ENCODE results near the gene SLC44A4.
"Not testable (repeated sequence)": the region's sequence is repeated elsewhere in the genome, so short reads cannot be mapped to it uniquely, and the experiment has no call there.

Gene SLC44A4

GRCh38 chr6:31825553-31825952, 53.2 kb downstream of the SLC44A4 start:
- no peak for DNase-seq

DNA sequence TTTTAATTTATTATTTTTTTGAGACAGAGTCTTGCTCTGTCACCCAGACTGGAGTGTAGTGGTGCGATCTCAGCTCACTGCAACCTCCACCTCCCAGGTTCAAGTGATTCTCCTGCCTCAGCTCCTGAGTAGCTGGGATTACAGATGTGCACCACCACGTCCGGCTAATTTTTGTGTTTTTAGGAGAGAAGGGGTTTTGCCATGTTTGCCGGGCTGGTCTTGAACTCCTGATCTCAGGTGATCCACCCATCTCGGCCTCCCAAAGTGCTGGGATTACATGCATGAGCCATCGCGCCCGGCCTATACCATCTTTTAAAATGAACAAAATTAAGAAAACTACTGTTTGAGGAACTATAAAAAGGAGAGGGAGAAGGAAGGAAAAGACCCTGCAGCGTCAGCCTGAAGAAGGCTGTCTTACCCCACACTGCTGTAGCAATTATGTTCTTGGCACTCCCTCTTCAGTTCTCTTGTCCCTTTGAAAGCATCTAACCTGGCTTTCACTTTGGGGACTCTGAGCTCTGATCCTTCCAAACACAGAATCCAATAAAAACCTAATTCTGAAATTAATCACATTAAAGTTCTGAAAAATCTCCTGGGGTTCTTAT, 55.1 kb downstream of the SLC44A4 start:
- not testable (repeated sequence) for DNase-seq

- no peak for DNase-seq
Measured at GRCh38 chr6:31822036-31822821, 56.6 kb downstream of the SLC44A4 start.

DNA sequence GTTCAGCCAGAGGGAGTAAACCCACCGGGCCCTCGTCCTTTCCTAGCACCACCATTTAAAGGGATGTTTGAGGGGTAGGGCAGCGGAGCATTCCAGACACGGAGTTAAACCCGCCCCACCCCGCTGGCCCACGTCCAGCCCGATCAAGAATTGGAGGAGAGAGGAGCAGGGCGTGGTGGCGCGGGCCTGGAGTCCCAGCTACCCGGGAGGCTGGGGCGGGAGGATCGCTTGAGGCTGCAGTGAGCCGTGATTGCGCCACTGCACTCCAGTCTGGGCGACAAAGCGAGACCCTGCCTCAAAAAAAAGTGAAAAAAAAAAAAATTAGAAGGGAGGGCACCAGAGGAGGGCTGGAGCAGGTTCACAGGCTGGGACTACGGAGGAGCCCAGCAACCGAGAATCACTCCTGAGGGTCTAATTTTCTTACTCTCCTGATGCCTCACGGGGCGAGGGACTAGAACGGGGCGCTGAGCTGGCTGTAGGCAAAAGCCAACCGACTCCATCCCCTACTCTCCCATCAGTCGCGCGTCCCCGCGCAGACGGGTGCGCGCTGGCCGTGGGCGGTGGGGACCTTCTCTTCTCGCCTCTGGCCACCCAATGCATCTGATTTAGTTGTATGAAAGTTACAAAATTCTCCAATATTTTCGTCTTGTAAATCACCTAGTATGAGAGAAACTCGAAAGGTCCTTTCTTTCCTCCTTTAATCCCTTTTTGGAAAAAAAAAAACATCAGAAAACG, 57.3 kb downstream of the SLC44A4 start:
- no peak for DNase-seq

- DNase-seq, result not testable (repeated sequence)
Measured at GRCh38 chr6:31820399-31820798, 58.4 kb downstream of the SLC44A4 start.

DNA sequence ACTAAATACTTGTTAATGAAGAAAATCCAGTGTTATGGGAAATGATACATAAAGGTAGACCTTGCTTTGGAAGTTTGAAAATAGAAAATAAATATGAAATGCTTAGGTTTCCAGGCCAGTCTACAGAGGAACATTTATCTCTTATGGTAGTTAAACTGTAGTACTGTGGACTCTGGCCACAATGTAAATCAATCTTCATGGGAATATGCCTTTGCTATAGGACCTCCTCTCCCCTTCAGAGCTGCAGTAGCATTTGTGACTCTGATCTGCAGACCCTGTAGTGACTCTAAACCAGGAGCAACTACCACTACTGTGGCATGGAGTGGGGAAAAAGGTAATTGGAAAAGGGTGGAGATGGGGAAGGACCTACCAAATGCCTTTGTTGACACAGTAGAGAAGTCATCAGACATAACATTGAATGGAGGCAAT, 58.9 kb downstream of the SLC44A4 start:
- DNase-seq, result no peak

- not testable (repeated sequence) for DNase-seq
Measured at GRCh38 chr6:31817929-31818511, 60.8 kb downstream of the SLC44A4 start.

- DNase-seq, result not testable (repeated sequence)
Measured at GRCh38 chr6:31817133-31817928, 61.5 kb downstream of the SLC44A4 start.

DNA sequence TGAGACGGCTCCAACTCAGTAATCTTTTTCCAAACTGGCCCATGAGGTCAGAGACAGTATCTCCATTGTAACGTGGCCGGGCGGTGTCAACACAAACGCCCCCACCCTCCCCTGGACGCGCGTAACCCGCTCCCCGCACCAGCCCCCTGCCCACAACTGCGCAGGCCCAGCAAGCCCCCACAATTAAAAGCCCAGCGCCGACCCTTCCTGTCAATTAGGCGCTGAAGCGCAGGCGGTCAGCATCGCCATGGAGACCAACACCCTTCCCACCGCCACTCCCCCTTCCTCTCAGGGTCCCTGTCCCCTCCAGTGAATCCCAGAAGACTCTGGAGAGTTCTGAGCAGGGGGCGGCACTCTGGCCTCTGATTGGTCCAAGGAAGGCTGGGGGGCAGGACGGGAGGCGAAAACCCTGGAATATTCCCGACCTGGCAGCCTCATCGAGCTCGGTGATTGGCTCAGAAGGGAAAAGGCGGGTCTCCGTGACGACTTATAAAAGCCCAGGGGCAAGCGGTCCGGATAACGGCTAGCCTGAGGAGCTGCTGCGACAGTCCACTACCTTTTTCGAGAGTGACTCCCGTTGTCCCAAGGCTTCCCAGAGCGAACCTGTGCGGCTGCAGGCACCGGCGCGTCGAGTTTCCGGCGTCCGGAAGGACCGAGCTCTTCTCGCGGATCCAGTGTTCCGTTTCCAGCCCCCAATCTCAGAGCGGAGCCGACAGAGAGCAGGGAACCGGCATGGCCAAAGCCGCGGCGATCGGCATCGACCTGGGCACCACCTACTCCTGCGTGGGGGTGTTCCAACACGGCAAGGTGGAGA, 63.6 kb downstream of the SLC44A4 start, which contains the start of the genes HSPA1A and HSPA1L:
TSS of gene HSPA1A (plus strand) at position 519 of the 814 bp plus-strand sequence. CDS start at position 733, 214 bp downstream.
TSS of gene HSPA1L (minus strand) at position 259 of the 814 bp plus-strand sequence. CDS start 3,311 bp downstream, outside the sequence.
- peak; percentile 85 for DNase-seq

DNA sequence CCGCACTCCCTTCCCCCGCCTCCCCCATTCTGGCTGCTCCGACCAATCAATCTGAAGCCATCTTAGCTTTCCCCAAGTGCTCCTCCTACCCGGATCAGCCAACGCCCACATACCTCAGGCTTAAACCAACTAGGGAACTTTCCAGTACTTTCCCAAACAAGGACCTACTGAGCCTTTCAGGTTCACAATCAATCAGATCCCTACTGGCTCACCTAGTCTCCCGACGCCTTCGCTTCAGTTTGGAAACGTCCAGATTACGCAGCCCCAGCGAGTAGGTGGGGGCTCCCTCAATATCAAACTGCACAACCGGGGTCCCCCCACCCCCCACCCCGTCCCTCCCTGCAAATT, 64.1 kb downstream of the SLC44A4 start:
- peak; percentile 28 for DNase-seq

DNA sequence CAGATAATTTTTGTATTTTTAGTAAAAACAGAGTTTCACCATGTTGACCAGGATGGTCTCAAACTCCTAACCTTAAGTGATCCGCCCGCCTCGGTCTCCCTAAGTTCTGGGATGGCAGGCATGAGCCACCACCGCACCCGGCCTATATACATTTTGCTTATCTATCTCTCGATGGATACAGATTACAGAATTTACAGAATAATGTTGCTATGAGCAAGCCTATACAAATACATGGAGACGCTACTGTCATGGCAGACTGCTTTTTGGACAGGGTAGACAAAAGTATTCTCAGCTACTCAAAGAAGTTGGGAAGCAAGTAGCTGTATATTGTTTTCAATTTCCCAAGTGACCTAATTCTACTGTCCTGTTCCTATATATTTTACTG, 65.3 kb downstream of the SLC44A4 start:
- DNase-seq, result no peak
